ENCODE data around the gene BICC1. TPM values are rescaled to one million over a fixed set of nuclear protein-coding genes. Genes with fewer than 3 reads are reported as not detected.

The BICC1 gene
- polyA plus RNA-seq, 1 donor (not counting 4 experiments of a cell fraction or from before 2014, with no cell fraction given): 4.2 TPM

- H3K36me3 ChIP-seq (ENCODE audit: control insufficient read depth in 2 of 2, extremely low read depth in 1 of 2, insufficient read depth in 2 of 2, low read length in 2 of 2): no peaks in the 10 kb centered on the region
- DNase-seq (ENCODE audit: low read depth, low spot score): no peak
- H4K20me1 ChIP-seq (ENCODE audit: control insufficient read depth, extremely low read depth, insufficient read depth, low read length): no peaks in the 10 kb centered on the region
- H3K4me2 ChIP-seq (ENCODE audit: control insufficient read depth, extremely low read depth, insufficient read depth, low read depth, low read length): peak overlapping the region; percentile 69
- peak overlapping the region in 1 of 3 experiments; percentile 25 for H3K4me3 ChIP-seq (ENCODE audit: control insufficient read depth in 2 of 3, extremely low read depth in 1 of 3, insufficient read depth in 2 of 3, low read depth in 1 of 3, low read length in 3 of 3)
- H3K27me3 ChIP-seq (ENCODE audit: control insufficient read depth, extremely low read depth, insufficient read depth, low read length): no peaks in the 10 kb centered on the region
- no peak overlapping the region for H2AFZ ChIP-seq (ENCODE audit: control insufficient read depth, low read length)
- no peaks in the 10 kb centered on the region for H3K9me1 ChIP-seq (ENCODE audit: control insufficient read depth, extremely low read depth, insufficient read depth, low read length)
- no peak overlapping the region for H3K27ac ChIP-seq (ENCODE audit: control insufficient read depth, insufficient read depth, low read length)
- no peak for TF ChIP-seq CTCF (optimal IDR thresholded peaks at IDR 0.05 in 1 of 3, IDR thresholded peaks at IDR 0.05 in 1 of 3, conservative IDR thresholded peaks at IDR 0.05 in 1 of 3; ENCODE audit: extremely low read depth in 1 of 3, insufficient read depth in 2 of 3, low read length in 3 of 3)
- TF ChIP-seq EZH2 (IDR thresholded peaks at IDR 0.05; ENCODE audit: low read length): no peak
- FAIRE-seq: no peak
- dilution Hi-C loops (cut with MboI; ENCODE audit: extremely low pct_ligation_motif_present, low sequenced_read_pairs): no loop called here
- no peaks in the 10 kb centered on the region for H3K79me2 ChIP-seq (ENCODE audit: control insufficient read depth, insufficient read depth, low read length)
- H3K9me3 ChIP-seq (ENCODE audit: control insufficient read depth, low read depth, low read length): no peaks in the 10 kb centered on the region
- H3K9ac ChIP-seq (ENCODE audit: control insufficient read depth, extremely low read depth, insufficient read depth, low read length): no peak overlapping the region
- H3K4me1 ChIP-seq (ENCODE audit: control insufficient read depth, extremely low read depth, insufficient read depth, low read length): peaks cover 16% of the 10 kb centered on the region
These were observed 264.1 kb downstream of the BICC1 start for GRCh38 chr10:58776568-58777318.

GRCh38 chr10:58778966-58779365 is 266.3 kb downstream of the BICC1 start:
- H3K27me3 ChIP-seq (ENCODE audit: control insufficient read depth, extremely low read depth, insufficient read depth, low read length): no peaks in the 10 kb centered on the region
- peaks cover 16% of the 10 kb centered on the region for H3K4me1 ChIP-seq (ENCODE audit: control insufficient read depth, extremely low read depth, insufficient read depth, low read length)
- no peaks in the 10 kb centered on the region for H3K9me1 ChIP-seq (ENCODE audit: control insufficient read depth, extremely low read depth, insufficient read depth, low read length)
- H3K36me3 ChIP-seq (ENCODE audit: control insufficient read depth in 2 of 2, extremely low read depth in 1 of 2, insufficient read depth in 2 of 2, low read length in 2 of 2): no peaks in the 10 kb centered on the region
- dilution Hi-C loops (cut with MboI; ENCODE audit: extremely low pct_ligation_motif_present, low sequenced_read_pairs): no loop called here
- DNase-seq (ENCODE audit: low read depth, low spot score) (no peak), FAIRE-seq (no peak)
- no peak overlapping the region for H2AFZ ChIP-seq (ENCODE audit: control insufficient read depth, low read length)
- TF ChIP-seq CTCF (optimal IDR thresholded peaks at IDR 0.05 in 1 of 3, IDR thresholded peaks at IDR 0.05 in 1 of 3, conservative IDR thresholded peaks at IDR 0.05 in 1 of 3; ENCODE audit: extremely low read depth in 1 of 3, insufficient read depth in 2 of 3, low read length in 3 of 3) (no peak), EZH2 (IDR thresholded peaks at IDR 0.05; ENCODE audit: low read length) (no peak)
- no peaks in the 10 kb centered on the region for H3K9me3 ChIP-seq (ENCODE audit: control insufficient read depth, low read depth, low read length)
- no peak overlapping the region for H3K4me2 ChIP-seq (ENCODE audit: control insufficient read depth, extremely low read depth, insufficient read depth, low read depth, low read length)
- H3K27ac ChIP-seq (ENCODE audit: control insufficient read depth, insufficient read depth, low read length): no peak overlapping the region
- H3K79me2 ChIP-seq (ENCODE audit: control insufficient read depth, insufficient read depth, low read length): no peaks in the 10 kb centered on the region
- no peaks in the 10 kb centered on the region for H4K20me1 ChIP-seq (ENCODE audit: control insufficient read depth, extremely low read depth, insufficient read depth, low read length)
- H3K4me3 ChIP-seq (ENCODE audit: control insufficient read depth in 2 of 3, extremely low read depth in 1 of 3, insufficient read depth in 2 of 3, low read depth in 1 of 3, low read length in 3 of 3): no peak overlapping the region
- H3K9ac ChIP-seq (ENCODE audit: control insufficient read depth, extremely low read depth, insufficient read depth, low read length): no peak overlapping the region

Data from keratinocyte (primary cell).